GM21619 (cell line): ENCODE measurements around the gene IL27RA.
A peak's percentile ranks its signal among the peaks of the same experiment; 100 is the strongest.

ENCODE experiments used
- ATAC-seq: cut with Tn5 transposase; IDR thresholded peaks from one replicate; pipeline ENCODE4 v1.9.1; 2021; ENCODE audit not compliant: unreplicated experiment

IL27RA gene

DNA sequence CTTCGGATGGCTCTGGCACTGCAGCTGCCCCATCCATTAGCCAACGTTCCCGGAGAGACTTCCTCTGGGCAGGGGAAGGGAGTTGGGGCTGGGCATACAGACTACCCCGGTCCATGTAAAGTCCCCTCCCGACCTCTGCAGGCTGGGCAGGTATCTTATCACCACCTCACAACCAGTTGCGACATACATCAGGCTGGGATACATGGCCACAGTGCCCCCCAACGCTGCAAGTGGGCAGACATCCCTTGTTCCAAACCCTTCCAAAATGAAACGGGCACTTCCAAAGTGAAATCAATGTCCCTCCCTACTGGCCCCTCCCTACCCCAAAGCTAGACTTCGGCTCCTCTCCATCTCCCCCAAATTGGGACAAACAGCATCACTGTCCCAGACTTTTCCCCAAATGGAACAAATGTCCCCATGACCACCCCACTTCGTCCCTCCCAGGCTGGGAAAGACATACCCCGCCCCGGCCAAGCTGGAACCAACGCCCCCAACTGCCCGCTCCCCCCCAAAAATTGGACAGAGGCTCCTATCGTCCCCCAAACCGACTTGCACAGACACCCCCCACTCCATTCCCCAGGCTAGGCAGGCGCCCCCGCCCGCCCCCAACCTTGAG lies 25.3 kb downstream of the IL27RA start:
- no peak for ATAC-seq

DNA sequence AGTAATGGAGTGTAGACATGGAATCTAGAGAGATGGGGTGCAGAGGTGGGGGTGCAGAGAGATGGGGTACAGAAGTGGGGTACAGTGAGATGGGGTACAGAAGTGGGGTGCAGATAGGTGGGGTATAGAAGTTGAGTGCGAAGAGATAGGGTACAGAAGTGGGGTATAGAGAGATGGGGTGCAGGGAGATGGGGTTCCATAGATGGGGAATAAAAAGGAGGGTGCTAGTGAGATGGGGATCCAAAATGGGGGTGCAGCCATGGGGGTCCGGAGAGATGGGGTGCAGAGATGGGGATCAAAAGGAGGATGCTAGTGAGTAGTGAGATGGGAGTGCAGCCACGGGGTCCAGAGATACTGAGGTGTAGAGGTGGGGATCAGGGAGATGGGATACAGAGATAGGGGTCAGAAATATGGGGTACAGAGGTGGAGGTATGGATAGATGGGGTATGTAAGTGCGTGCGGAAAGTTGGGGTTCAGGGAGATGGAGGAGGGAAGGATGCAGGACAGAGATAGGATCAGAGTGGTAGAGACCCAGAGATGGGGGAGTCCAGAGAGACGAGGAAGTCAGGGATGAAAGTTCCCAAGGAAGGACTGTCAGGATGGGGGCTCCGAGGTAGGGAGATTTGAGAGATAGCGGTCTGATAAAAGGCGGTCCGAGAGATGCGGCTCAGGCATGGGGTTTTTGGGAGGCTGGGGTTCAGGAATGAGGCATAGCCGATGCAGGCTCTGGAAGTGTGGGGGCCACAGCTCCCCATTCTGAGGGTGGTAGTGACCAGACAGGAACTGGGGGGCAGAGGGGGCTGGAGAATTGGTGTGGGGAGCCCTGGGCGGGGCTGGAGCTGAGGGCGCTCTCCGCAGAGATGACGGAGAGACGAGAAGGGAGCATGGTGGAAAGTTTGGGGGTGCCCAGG lies 26.9 kb downstream of the IL27RA start:
- ATAC-seq = no peak

DNA sequence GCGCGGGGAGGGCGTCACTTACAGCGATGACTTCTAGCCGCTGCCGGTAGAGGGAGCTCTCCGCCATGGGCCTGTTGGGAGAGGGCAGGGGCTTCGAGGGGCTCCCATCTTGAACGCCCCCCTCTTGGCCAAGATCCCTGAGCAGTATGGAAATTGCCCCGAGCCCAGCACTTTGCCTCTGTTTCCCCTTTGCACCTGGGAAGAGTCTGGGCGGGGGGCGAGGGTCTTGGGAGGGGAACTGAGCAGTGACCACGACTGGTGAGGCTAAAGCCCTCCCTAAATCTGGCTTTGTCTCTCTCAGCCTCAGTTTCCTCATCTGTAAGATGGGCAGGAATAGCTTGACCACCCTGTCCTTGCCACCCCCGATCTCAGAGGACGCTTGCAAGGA lies 27.5 kb downstream of the IL27RA start:
- no peak for ATAC-seq

DNA sequence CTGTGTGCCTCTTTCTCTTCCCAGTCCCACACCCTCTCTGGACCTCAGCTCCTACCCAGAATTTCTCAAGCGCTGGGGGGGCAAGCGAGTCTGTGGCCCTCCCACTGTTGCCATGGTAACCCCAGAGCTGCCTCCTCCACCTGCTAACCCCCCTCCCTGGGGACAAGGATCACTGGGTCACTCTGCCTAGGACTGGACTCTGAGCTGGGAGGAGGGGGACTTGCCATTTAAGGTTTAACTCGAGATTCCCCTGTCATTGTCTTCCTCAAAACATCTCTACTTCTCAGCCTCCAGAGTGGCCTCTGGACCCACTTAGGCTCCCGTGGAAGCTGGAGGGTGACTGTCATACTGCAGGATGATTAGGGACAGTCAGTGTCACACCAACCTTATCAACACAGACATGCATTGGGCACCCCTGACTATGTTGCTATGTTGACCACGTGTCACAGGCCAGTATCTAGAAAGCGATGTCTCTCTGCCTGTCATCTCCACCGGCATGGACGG lies 28.1 kb downstream of the IL27RA start:
- ATAC-seq = no peak

DNA sequence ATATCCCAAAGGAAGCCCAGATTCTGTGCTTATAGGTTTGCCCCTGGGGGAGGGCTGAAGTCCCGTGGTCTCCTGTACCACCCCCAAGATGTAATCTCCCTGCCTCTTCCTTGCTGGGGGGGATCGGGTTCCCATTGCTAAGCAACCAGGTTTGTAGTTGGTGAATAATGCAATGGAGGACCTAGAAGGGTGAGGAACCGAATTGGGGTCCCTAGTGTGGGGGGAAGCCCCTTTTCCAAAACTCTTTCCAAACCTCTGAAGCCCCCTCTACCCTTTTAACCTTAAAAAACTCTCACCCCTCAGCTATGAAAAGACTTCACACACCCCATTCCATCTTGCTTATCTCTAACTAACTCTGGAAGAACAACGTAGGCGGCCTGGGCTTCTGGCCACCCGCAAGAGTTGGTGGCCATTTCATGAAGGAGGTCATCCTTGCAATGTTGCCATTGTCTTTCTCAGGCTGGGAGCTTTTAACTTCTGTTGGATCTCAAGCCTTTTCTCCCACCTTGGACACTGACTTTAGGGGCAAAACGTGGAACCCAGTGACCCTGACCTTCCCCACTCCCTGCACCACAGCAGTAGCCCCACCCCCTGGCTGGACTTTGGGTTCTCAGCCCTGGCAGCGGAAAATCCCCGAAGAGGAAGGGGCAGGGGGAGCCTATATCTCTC lies 29.7 kb downstream of the IL27RA start:
- no peak for ATAC-seq

DNA sequence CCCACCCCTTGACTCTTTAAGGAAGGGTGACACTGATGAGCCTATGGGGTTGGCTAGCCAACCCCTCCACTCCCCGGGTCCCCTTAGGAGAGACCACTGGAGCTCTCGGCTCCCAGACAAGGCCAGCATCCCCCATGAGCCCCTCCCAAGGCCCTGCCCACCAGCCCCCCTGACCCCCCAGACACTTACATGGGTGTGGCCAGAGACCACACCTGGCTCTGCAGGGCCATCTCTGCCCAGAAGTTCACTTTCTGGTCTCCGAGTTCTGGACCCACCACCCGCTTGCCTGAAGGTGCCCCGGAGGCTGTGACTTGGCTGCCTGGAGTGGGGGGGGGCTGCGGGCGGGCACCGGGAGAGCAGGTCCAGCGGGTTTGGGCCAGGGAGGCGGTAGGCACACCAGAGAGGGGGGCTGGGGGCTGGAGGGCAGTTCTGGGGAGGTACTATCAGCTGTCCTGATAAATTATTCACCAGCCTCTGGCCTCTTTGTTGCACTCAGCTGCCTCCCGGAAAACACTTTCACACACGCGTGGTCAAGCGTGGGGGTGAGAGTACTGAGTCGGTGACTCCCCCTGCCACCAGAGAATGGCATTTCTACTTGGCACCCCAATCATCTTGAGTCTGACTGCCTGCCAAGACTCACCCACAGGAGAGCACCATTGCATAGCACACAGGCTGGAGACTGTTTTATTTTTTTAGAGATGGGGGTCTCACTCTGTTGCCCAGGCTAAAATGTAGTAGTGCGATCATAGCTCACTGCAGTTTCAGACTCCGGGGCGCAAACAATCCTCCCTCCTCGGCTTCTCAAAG lies 30.4 kb downstream of the IL27RA start, which contains the start of gene PALM3:
Gene PALM3 (minus strand): TSS at position 326 of the 807 bp plus-strand sequence. CDS start 96 bp downstream, at position 230.
- no peak for ATAC-seq

DNA sequence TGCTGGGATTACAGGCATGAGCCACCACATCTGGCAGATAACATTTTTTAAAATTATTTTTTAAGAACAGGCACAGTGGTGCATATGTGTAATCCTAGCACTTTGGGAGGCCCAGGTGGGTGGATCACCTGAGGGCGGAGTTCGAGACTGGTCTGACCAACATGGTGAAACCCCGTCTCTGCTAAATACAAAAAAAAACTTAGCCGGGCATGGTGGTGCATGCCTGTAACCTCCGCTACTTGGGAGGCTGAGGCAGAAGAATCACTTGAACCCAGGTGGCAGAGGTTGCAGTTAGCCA lies 30.9 kb downstream of the IL27RA start:
- no peak for ATAC-seq

DNA sequence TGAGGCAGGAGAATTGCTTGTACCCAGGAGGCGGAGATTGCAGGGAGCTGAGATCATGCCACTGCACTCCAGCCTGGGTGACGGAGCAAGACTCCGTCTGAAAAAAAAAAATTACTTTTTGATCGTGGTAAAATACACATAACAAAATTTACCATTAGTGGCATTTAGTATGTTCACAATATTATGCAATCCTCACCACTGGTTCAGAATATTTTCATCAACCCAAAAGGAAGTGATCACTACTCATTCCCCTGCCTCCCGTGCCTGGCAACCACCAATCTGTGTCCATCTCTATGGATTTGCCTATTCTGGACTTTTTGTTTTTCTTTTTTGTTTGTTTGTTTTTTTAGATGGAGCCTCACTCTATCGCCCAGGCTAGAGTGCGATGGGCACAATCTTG lies 31.5 kb downstream of the IL27RA start:
- no peak for ATAC-seq

DNA sequence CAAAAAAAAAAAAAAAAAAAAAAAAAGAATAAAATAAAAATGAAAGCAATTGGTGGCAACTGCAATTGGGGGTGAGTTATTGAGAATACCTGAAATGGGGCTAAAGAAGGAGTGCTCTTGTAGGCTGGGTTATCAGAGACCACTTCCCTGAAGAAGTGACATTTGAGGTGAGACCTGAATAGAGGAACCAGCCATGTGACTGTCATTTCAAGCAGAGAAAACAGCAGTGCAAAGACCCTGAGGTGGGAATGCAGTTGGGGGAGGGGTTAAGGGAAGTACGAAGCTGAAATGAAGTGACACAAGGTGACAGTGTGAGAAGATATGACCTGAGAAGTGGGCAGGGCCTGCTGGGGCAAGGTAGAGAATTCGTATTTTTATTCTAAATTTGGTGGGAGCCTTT lies 34.6 kb downstream of the IL27RA start:
- no peak for ATAC-seq

DNA sequence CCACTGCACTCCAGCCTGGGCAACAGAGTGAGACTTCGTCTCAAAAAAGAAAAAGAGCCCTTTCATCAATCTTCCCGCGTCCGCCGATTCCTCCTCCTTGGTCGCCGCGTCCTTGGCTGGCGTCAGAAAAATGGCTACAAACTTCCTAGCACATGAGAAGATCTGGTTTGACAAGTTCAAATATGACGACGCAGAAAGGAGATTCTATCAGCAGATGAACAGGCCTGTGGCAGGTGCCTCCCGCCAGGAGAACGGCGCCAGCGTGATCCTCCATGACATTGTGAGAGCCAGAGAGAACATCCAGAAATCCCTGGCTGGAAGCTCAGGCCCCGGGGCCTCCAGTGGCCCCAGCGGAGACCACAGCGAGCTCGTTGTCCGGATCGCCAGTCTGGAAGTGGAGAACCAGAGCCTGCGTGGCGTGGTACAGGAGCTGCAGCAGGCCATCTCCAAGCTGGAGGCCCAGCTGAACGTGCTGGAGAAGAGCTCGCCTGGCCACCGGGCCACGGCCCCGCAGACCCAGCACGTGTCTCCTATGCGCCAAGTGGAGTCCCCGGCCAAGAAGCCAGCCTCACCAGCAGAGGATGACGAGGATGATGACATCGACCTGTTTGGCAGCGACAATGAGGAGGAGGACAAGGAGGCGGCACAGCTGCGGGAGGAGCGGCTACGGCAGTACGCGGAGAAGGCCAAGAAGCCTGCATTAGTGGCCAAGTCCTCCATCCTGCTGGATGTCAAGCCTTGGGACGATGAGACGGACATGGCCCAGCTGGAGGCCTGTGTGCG lies 38.9 kb downstream of the IL27RA start:
- no peak for ATAC-seq

DNA sequence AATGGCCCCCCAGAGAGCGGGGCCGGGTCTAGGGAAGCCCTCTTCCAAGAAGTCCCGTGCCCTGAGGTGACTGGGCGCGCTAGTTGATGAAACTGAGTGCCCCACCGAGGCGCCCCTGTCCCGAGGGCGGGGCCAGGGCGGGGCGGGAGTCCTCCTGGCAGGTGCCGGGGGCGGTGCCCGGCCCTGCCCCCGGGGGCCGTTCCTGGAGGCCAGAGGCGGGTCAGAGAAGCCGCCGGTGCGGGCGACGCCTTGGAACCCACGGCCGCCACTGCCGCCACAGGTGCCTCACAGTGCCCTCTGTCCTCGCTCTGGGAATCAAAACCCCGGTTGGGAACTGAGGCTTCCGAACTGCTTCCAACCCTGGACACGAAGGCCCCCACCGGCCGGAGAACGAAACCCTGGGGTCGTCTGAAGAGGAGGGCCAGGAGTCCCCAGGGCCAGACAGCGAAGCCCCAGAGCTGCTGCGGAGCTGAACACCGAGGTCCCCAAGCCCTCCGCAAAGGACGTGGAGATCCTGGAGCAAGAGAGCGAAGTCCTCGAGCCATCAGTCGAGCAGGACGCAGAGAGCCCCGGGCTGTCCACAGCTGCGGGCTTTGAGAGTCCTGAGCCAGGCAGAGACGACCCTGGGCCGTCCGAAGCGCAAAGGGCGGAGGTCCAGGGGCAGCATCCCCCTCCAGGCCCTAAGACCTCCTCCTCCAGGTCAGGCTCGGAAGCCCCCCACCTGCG lies 41.1 kb downstream of the IL27RA start, which contains the start of gene MISP3:
Gene MISP3 (plus strand): TSS at position 252 of the 726 bp plus-strand sequence. CDS start 524 bp downstream, outside the sequence.
- no peak for ATAC-seq

DNA sequence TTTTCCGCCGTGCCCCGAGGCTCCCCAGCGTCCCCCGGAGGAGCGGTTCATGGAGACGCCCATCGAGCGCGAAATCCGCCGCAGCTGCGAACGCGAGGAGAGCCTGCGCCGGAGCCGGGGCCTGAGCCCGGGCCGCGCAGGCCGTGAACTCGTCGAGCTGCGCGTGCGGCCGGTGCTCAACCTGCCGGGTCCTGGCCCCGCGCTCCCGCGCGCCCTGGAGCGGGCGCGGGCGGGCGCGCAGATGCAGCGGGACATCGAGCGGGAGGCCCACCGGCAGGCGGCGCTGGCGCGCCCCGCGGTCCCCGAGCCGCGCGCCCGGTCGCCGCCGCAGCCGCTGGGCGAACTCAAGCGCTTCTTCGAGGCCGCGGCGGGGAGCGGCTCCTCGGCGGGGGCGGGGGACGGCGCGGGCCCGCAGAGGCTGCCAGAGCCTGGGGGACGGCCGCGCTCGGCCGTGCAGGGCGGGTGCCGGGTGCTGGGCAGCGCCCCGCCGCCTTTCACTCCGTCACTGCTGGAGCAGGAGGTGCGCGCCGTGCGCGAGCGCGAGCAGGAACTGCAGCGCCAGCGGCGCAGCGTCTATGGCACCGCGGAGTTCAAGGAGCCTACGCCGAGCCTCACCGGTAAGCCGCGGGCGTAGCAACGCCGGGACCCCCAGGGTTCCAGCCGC lies 41.8 kb downstream of the IL27RA start:
- peak; percentile 49 for ATAC-seq

DNA sequence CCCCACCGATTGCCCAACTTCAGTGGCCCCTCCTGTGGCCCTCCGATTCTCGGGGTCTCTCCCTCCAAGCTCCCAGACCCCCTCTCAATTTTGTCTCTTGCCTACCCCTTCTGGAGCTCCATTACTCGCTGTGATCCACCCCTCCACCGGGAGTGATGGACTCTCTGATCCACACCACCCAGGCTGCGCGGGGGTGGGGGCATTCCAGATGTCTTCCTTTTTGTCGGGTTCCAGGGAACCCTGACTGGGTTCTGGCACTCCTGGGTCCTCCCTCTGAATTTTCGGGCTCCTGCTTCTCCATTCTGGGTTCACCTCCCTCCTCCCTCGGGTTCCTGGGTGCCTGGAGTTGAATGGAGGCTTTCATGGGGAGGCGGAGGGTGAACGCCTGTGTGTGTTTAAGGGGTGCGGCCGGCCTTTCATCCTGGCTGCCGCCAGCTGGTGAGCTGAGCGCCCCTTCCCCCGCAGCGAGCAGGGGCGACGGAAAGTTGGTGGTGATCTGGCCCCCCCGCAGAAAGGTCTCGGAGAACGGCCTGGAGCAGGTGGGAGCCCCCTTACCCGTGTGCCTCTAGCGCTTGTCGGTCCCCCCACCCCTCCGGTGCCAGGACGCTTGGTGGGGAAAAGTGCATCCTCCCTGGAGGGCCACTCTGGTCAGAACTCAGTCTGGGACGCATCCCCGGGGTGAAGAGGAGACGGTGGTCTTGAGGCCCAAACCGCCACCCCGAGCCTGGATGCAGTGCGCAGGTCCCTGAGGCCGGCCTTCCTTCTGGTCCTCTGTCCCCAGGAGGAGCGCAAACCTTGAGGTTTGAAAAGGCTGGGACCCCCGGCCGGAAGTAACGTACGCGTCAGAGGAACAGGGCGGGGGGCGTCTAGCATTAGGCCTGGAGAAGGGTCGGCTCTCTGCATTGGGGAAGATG lies 42.6 kb downstream of the IL27RA start:
- no peak for ATAC-seq

DNA sequence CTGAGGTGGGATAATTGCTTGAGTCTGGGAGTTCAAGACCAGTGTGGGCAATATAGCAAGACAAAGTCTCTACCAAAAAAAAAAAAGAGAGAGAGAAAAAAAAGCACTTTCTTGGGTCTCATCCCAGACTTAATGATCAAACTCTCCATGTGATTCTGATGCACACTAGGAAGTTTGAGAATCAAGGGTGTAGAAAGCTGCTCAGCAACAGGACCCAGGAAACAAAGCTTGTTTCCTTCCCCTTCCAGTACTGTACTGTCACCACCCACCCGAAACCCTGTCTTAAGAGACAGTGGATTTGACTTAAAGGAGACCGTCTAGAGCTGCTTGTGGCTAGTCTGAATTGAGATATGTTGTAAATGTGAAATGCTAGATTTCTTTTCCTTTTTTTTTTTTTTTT lies 46.8 kb downstream of the IL27RA start:
- no peak for ATAC-seq

DNA sequence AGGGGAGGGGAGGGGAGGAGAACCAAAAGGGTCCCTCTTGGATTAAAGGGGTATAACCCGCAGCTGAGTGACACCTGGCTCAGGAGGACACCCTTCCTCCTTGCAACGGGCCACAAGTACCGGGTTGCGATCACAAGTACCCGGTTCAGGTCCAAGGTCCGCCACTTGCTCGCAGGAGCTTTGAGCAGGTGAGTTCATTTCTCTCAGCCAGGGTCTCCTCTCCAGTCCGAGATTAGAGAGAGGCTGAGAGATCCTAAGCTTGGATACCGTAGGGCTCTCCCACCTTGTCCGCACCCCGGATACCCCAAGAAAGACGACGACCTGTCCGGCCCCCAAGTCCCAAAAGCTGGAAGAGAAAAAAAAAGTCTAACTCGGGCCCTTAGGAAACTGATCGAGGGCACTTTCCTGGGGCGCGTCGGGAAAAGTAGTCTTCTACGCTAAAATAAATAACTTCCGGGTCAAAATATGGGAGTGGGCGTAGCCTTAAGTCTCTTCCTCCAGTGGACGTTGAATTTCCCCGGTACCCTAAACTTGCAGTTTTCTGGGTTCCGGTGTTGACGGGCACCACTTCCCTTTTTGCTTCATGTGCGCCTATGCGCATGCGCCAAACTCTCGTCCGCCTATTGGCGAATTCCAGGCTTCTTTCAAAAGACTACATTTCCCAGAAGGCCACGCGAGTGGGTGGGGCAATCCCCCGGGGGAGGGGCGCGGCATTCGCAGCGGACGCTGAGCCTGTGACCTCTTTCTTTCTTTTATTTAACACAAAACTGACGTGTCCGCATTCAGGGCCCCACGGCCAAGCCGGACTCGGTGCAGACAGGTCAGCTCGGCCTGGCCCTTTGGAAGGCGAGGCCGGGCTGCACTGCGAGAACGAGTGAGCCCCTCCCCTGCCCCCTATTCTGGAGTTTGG lies 49.6 kb downstream of the IL27RA start:
- peak; percentile 77 for ATAC-seq

DNA sequence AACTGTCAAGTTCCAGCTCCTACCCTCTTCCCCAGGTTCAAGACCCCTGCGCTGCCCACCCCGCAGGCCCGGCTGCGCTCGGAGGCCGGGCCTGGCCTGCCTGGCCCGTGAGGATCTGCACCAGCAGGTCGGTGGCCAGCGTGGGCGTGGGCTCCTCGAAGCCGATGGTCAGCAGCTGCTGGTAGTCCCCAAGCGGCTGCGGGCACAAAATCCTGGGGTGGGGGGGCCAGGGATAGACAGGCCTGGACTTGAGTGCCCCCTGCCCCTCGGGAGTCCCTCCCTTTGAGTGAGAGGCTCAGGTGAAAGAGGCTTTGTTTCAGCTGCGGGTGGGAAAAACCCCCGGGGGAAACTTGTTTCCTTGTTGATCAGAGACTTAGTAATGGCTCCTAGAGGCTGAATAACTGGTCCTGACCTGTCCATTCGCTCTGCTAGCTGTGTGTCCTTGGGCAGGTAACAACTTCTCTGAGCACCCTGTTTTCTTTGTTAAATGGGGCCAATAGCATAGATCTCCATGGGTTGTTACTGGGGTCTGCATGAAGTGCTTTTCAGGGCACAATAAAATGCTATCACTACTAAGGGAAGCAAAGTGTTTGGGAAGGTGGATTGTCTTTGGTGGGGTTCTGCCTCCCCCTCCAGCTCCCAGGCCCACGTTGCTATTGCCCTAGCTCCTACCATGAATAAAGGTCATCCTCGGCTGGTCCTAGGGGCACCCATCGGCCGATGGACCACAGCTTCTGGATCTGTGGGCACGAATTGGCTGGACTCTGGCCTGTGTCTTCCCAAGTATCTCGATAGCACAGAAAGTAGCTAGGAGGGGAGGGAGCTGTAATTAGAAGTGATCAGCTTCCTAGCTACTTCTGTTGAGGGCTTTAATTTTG lies 50.5 kb downstream of the IL27RA start:
- ATAC-seq = peak; percentile 14
